HG02571 (cell line): ENCODE measurements around the gene ADAM22.
A peak's percentile ranks its signal among the peaks of the same experiment; 100 is the strongest.

ENCODE experiments used
- ATAC-seq: cut with Tn5 transposase; IDR thresholded peaks from one replicate; pipeline ENCODE4 v1.9.1; 2021; ENCODE audit warnings: mild to moderate bottlenecking, moderate library complexity; ENCODE audit not compliant: unreplicated experiment

ADAM22 gene

GRCh38 chr7:88105231-88105630 is 171.2 kb downstream of the ADAM22 start:
- no peak for ATAC-seq

- ATAC-seq: no peak
Observed at GRCh38 chr7:88106434-88106833, 172.4 kb downstream of the ADAM22 start.

GRCh38 chr7:88109612-88110011 is 175.6 kb downstream of the ADAM22 start:
- ATAC-seq: no peak

GRCh38 chr7:88111140-88111743 is 177.2 kb downstream of the ADAM22 start:
- peak; percentile 51 for ATAC-seq

- ATAC-seq: no peak
Observed at GRCh38 chr7:88111954-88112471, 178.0 kb downstream of the ADAM22 start.

GRCh38 chr7:88115258-88115796 is 181.3 kb downstream of the ADAM22 start:
- no peak for ATAC-seq

GRCh38 chr7:88115816-88116215 is 181.8 kb downstream of the ADAM22 start:
- no peak for ATAC-seq

GRCh38 chr7:88116235-88116795 is 182.3 kb downstream of the ADAM22 start:
- no peak for ATAC-seq

GRCh38 chr7:88117325-88117724 is 183.3 kb downstream of the ADAM22 start:
- no peak for ATAC-seq

- no peak for ATAC-seq
Observed at GRCh38 chr7:88121335-88121734, 187.3 kb downstream of the ADAM22 start.

- no peak for ATAC-seq
Observed at GRCh38 chr7:88127637-88128290, 193.7 kb downstream of the ADAM22 start.

GRCh38 chr7:88132725-88133124 is 198.7 kb downstream of the ADAM22 start:
- no peak for ATAC-seq

GRCh38 chr7:88140947-88141346 is 206.9 kb downstream of the ADAM22 start:
- ATAC-seq: no peak

GRCh38 chr7:88141479-88141878 is 207.4 kb downstream of the ADAM22 start:
- ATAC-seq: no peak

- no peak for ATAC-seq
Observed at GRCh38 chr7:88141953-88142352, 207.9 kb downstream of the ADAM22 start.

- ATAC-seq: no peak
Observed at GRCh38 chr7:88146616-88147015, 212.6 kb downstream of the ADAM22 start.

GRCh38 chr7:88147341-88147740 is 213.3 kb downstream of the ADAM22 start:
- no peak for ATAC-seq

- no peak for ATAC-seq
Observed at GRCh38 chr7:88147949-88148348, 213.9 kb downstream of the ADAM22 start.

- no peak for ATAC-seq
Observed at GRCh38 chr7:88150033-88150432, 216.0 kb downstream of the ADAM22 start.

- no peak for ATAC-seq
Observed at GRCh38 chr7:88151119-88151790, 217.2 kb downstream of the ADAM22 start.

GRCh38 chr7:88153378-88153777 is 219.3 kb downstream of the ADAM22 start:
- no peak for ATAC-seq
